Measurements from ENCODE around the gene MTIF3.

GRCh38 chr13:27425158-27425917 is 25.0 kb downstream of the MTIF3 start:
- TF ChIP-seq CTCF (IDR thresholded peaks at IDR 0.05) (no peak), POLR2A (IDR thresholded peaks at IDR 0.05) (no peak)

Measured in body of pancreas (tissue), 4 donors.